SHP77 treated with DMSO at 0.1 percent for 48 hours (cell line): ENCODE data around the gene C8A.

Source experiments
- DNase-seq: peaks from one replicate; lab custom pipeline; 2025; lab: John Stamatoyannopoulos, UW

The C8A gene

DNA sequence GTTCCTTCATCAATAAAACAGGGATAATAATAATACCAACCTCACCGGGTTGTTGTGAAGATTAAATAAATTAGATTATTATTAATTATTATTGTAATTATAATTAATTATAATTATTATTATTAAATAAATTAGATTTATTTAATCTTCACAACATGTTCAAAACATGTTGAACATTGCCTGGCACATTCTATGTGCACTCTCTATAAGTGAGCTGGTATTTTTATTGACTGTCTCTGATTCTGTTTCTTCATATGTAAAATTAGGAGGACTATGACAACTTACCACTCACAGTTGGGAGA, 112.1 kb downstream of the C8A start:
- no peak for DNase-seq

DNA sequence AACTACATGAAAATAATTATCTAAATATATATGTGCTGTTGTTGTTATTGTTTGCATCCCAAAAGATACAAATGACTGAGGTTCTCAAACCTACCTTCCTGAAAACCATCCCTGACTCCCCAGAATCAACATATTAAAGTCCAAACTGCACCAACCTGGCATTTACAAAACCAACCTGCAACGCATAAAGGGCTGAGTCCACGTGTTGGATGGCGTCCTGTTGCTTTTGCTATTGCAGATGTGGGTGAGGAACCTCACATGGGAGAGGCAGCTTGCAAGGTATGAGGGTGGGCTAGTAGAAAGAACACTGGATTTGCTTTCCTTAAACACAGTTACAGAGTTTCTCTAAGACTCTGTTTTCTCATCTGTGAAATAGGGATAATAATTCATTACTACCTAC, 112.8 kb downstream of the C8A start:
- DNase-seq: no peak
